ENCODE results near the gene TOMM40.

TOMM40 gene

GRCh38 chr19:44891016-44891882 is at the start of gene TOMM40:
Gene TOMM40 (plus strand): TSS chr19:44891254. CDS start chr19:44891416, 162 bp downstream.
- DNase-seq (ENCODE audit: low spot score) = peak; percentile 100

GRCh38 chr19:44845286-44845611 is 45.8 kb upstream of the TOMM40 start:
- no peak for DNase-seq (ENCODE audit: low spot score)
- in situ Hi-C loops (cut with MboI; ENCODE audit: low pct_unique_long_range_greater_than_20kb, low sequenced_read_pairs, unreplicated experiment) = no loop called here
- TF ChIP-seq CTCF (IDR thresholded peaks at IDR 0.05; ENCODE audit: extremely low read depth, insufficient read depth, missing control alignments) = no peak

More at GRCh38 chr19:44891016-44891882, at the start of gene TOMM40:
- in situ Hi-C loops (cut with MboI; ENCODE audit: low pct_unique_long_range_greater_than_20kb, low sequenced_read_pairs, unreplicated experiment) = no loop called here
- TF ChIP-seq CTCF (IDR thresholded peaks at IDR 0.05; ENCODE audit: extremely low read depth, insufficient read depth, missing control alignments) = no peak

- in situ Hi-C loops (cut with MboI; ENCODE audit: low pct_unique_long_range_greater_than_20kb, low sequenced_read_pairs, unreplicated experiment) = no loop called here
- peak; percentile 100 for DNase-seq (ENCODE audit: low spot score)
- peak; percentile 75 for TF ChIP-seq CTCF (IDR thresholded peaks at IDR 0.05; ENCODE audit: extremely low read depth, insufficient read depth, missing control alignments)
Measured at GRCh38 chr19:44845612-44846454, 45.2 kb upstream of the TOMM40 start, which contains the start of gene NECTIN2. Gene NECTIN2 (plus strand): TSS chr19:44846297. CDS start chr19:44846526, 229 bp downstream.

- no peak for DNase-seq (ENCODE audit: low spot score)
- in situ Hi-C loops (cut with MboI; ENCODE audit: low pct_unique_long_range_greater_than_20kb, low sequenced_read_pairs, unreplicated experiment) = no loop called here
Measured at GRCh38 chr19:44846455-44847143, 44.5 kb upstream of the TOMM40 start.

GRCh38 chr19:44847144-44848035 is 43.7 kb upstream of the TOMM40 start:
- in situ Hi-C loops (cut with MboI; ENCODE audit: low pct_unique_long_range_greater_than_20kb, low sequenced_read_pairs, unreplicated experiment) = no loop called here
- no peak for DNase-seq (ENCODE audit: low spot score)
- no peak for TF ChIP-seq CTCF (IDR thresholded peaks at IDR 0.05; ENCODE audit: extremely low read depth, insufficient read depth, missing control alignments)

More at GRCh38 chr19:44846455-44847143, 44.5 kb upstream of the TOMM40 start:
- TF ChIP-seq CTCF (IDR thresholded peaks at IDR 0.05; ENCODE audit: extremely low read depth, insufficient read depth, missing control alignments) = no peak

Measured in GM13977 (cell line).